Esophagus squamous epithelium (tissue), 5 donors: ENCODE results near the gene CACNA1D. TPM values are rescaled to one million over a fixed set of nuclear protein-coding genes. Genes with fewer than 3 reads are reported as not detected.

Experiments
- DNase-seq: peaks from one replicate; lab custom pipeline; 2025; lab: John Stamatoyannopoulos, UW
- H3K27ac ChIP-seq, 4 donors: fragments of 200-600 bp; sonication (generic); one replicate each; pipeline ENCODE4 v1.5.1; 2016 to 2019; ENCODE audit warnings: mild to moderate bottlenecking in 1 of 4
- H3K27me3 ChIP-seq, 4 donors: fragments of 200-600 bp; sonication (generic); 1 replicate in 3 of 4; 2 replicates in 1 of 4; pipeline versions ENCODE4 v1.5.1 to v1.6.0; 2017 to 2021; ENCODE audit warnings: antibody characterized with exemption in 1 of 4
- H3K36me3 ChIP-seq, 3 donors: fragments of 200-600 bp; sonication (generic); one replicate each; pipeline ENCODE4 v1.5.1; 2016 to 2019
- H3K4me1 ChIP-seq, 3 donors: fragments of 200-600 bp; sonication (generic); one replicate each; pipeline ENCODE4 v1.5.1; 2017 to 2019
- H3K4me3 ChIP-seq, 4 donors: fragments of 200-600 bp; sonication (generic); 1 replicate in 3 of 4; 2 replicates in 1 of 4; pipeline ENCODE4 v1.5.1; 2016 to 2019; ENCODE audit warnings: mild to moderate bottlenecking in 2 of 4, moderate library complexity in 1 of 4
- H3K9me3 ChIP-seq, 3 donors: fragments of 200-600 bp; sonication (generic); one replicate each; pipeline ENCODE4 v1.5.1; 2016 to 2019
- CTCF ChIP-seq, 6 experiments: fragments of 450-650 bp in 4 of 6; fragments of 200-600 bp in 2 of 6; sonication (generic) in 2 of 6; IDR thresholded peaks; one replicate each; pipeline ENCODE4 v1.5.1; 2016 to 2019; ENCODE audit warnings: antibody characterized with exemption in 6 of 6, mild to moderate bottlenecking in 4 of 6, moderate library complexity in 4 of 6
- POLR2A ChIP-seq, 4 donors: fragments of 450-650 bp; IDR thresholded peaks; one replicate each; pipeline ENCODE4 v1.6.1; 2017; ENCODE audit warnings: antibody characterized with exemption in 4 of 4, mild to moderate bottlenecking in 4 of 4, moderate library complexity in 3 of 4
- whole genome bisulfite sequencing, 2 donors: methylation state at CpG; one replicate each; pipeline ENCODE4 v1.1.5; 2018; 5-methylcytosine and 5-hydroxymethylcytosine counted together
- intact Hi-C: fragments of 100-400 bp; cut with DNase I; formaldehyde crosslinking; loops from one replicate; pipeline ENCODE4 v1.15.0; 2022
- total RNA-seq, 4 donors: library from RNA; depleted of rRNA; stranded (reverse); fragments of >200 nt; gene quantifications; one replicate each; pipeline ENCODE4 v1.1.0, GENCODE V29; 2016
- donor health status: DM: yes; HTN: yes; CAD: no.

The CACNA1D gene
- total RNA-seq, 4 donors from 2014 or later: 0.56 to 4.5 (median 3.1) TPM

GRCh38 chr3:53516339-53516738 is 21.9 kb downstream of the CACNA1D start:
- 64 to 85% methylated on average over 3 of the region's 5 CpGs for WGBS, 2 donors
- Histone ChIP-seq H3K27ac (no peak overlapping the region), H3K36me3 (no peaks in the 10 kb centered on the region), H3K9me3 (no peaks in the 10 kb centered on the region), H3K27me3 (no peaks in the 10 kb centered on the region), H3K4me3 (no peak overlapping the region), H3K4me1 (peaks cover 0 to 16% (median 0%) of the 10 kb centered on the region in 3 donors)
- DNase-seq: no peak
- TF ChIP-seq POLR2A (IDR thresholded peaks at IDR 0.05) (no peak), CTCF (IDR thresholded peaks at IDR 0.05) (no peak)
- intact Hi-C loops: no loop called here

- no peaks in the 10 kb centered on the region for H3K9me3 ChIP-seq
- TF ChIP-seq POLR2A (IDR thresholded peaks at IDR 0.05): no peak
- no peak for TF ChIP-seq CTCF (IDR thresholded peaks at IDR 0.05)
- intact Hi-C loops: no loop called here
- peak overlapping the region in 1 of 4 donors; percentile 36 for H3K27ac ChIP-seq
- no peak for DNase-seq
- 60 to 63% methylated on average over 6 of the region's 6 CpGs for WGBS, 2 donors
- no peaks in the 10 kb centered on the region for H3K27me3 ChIP-seq
- no peaks in the 10 kb centered on the region for H3K36me3 ChIP-seq
- no peak overlapping the region for H3K4me3 ChIP-seq
- peaks cover 0 to 16% (median 0%) of the 10 kb centered on the region in 3 donors for H3K4me1 ChIP-seq
Observed at GRCh38 chr3:53518495-53518981, 24.1 kb downstream of the CACNA1D start.

- Histone ChIP-seq H3K27ac (peak overlapping the region in 1 of 4 donors; percentile 36), H3K27me3 (no peaks in the 10 kb centered on the region)
- 47 to 60% methylated on average over 6 of the region's 6 CpGs for WGBS, 2 donors
Observed at GRCh38 chr3:53519065-53519709, 24.8 kb downstream of the CACNA1D start.

GRCh38 chr3:53523346-53523745 is 28.9 kb downstream of the CACNA1D start:
- 65 to 86% methylated on average over 3 of the region's 3 CpGs for WGBS, 2 donors
- peaks cover 0 to 10% (median 0%) of the 10 kb centered on the region in 3 donors for H3K4me1 ChIP-seq
- DNase-seq: no peak

More at GRCh38 chr3:53519065-53519709, 24.8 kb downstream of the CACNA1D start:
- H3K36me3 ChIP-seq: no peaks in the 10 kb centered on the region
- no peak for DNase-seq
- no peaks in the 10 kb centered on the region for H3K9me3 ChIP-seq
- intact Hi-C loops: no loop called here
- no peak overlapping the region for H3K4me3 ChIP-seq
- H3K4me1 ChIP-seq: peaks cover 0 to 16% (median 0%) of the 10 kb centered on the region in 3 donors
- TF ChIP-seq CTCF (IDR thresholded peaks at IDR 0.05): no peak
- no peak for TF ChIP-seq POLR2A (IDR thresholded peaks at IDR 0.05)

More at GRCh38 chr3:53523346-53523745, 28.9 kb downstream of the CACNA1D start:
- H3K4me3 ChIP-seq: no peak overlapping the region
- intact Hi-C loops: no loop called here
- H3K36me3 ChIP-seq: no peaks in the 10 kb centered on the region
- H3K27me3 ChIP-seq: no peaks in the 10 kb centered on the region
- H3K27ac ChIP-seq: no peak overlapping the region
- H3K9me3 ChIP-seq: no peaks in the 10 kb centered on the region
- TF ChIP-seq POLR2A (IDR thresholded peaks at IDR 0.05) (no peak), CTCF (IDR thresholded peaks at IDR 0.05) (no peak)
